ENCODE measurements around the gene SLC6A17.

SLC6A17 gene

GRCh38 chr1:110161849-110162248 lies 11.6 kb downstream of the SLC6A17 start:
- Histone ChIP-seq H3K4me3 (ENCODE audit: severe bottlenecking) (no peak overlapping the region), H3K36me3 (ENCODE audit: low read depth) (no peaks in the 10 kb centered on the region), H3K9me3 (ENCODE audit: severe bottlenecking) (no peaks in the 10 kb centered on the region), H3K4me1 (ENCODE audit: insufficient read depth, poor library complexity, severe bottlenecking) (no peaks in the 10 kb centered on the region), H3K27me3 (ENCODE audit: insufficient read depth, poor library complexity, severe bottlenecking) (no peaks in the 10 kb centered on the region), H3K27ac (ENCODE audit: poor library complexity, severe bottlenecking) (no peak overlapping the region)
- no peak for TF ChIP-seq CTCF (IDR thresholded peaks at IDR 0.05; ENCODE audit: poor library complexity, severe bottlenecking)
- DNase-seq (ENCODE audit: low spot score), result no peak
- ATAC-seq (ENCODE audit: low read depth), result no peak

- ATAC-seq (ENCODE audit: low read depth), result no peak
- no peaks in the 10 kb centered on the region for H3K36me3 ChIP-seq (ENCODE audit: low read depth)
- TF ChIP-seq CTCF (IDR thresholded peaks at IDR 0.05; ENCODE audit: poor library complexity, severe bottlenecking), result no peak
- DNase-seq (ENCODE audit: low spot score), result no peak
- H3K9me3 ChIP-seq (ENCODE audit: severe bottlenecking), result no peaks in the 10 kb centered on the region
- H3K27me3 ChIP-seq (ENCODE audit: insufficient read depth, poor library complexity, severe bottlenecking), result no peaks in the 10 kb centered on the region
- no peak overlapping the region for H3K4me3 ChIP-seq (ENCODE audit: severe bottlenecking)
- H3K27ac ChIP-seq (ENCODE audit: poor library complexity, severe bottlenecking), result no peak overlapping the region
- no peaks in the 10 kb centered on the region for H3K4me1 ChIP-seq (ENCODE audit: insufficient read depth, poor library complexity, severe bottlenecking)
Measured at GRCh38 chr1:110163591-110163990, 13.3 kb downstream of the SLC6A17 start.

GRCh38 chr1:110164725-110165350 lies 14.5 kb downstream of the SLC6A17 start:
- Histone ChIP-seq H3K9me3 (ENCODE audit: severe bottlenecking) (no peaks in the 10 kb centered on the region), H3K4me1 (ENCODE audit: insufficient read depth, poor library complexity, severe bottlenecking) (no peaks in the 10 kb centered on the region), H3K27ac (ENCODE audit: poor library complexity, severe bottlenecking) (no peak overlapping the region), H3K27me3 (ENCODE audit: insufficient read depth, poor library complexity, severe bottlenecking) (no peaks in the 10 kb centered on the region), H3K36me3 (ENCODE audit: low read depth) (no peaks in the 10 kb centered on the region), H3K4me3 (ENCODE audit: severe bottlenecking) (no peak overlapping the region)
- TF ChIP-seq CTCF (IDR thresholded peaks at IDR 0.05; ENCODE audit: poor library complexity, severe bottlenecking), result no peak
- no peak for ATAC-seq (ENCODE audit: low read depth)
- DNase-seq (ENCODE audit: low spot score), result no peak

- Histone ChIP-seq H3K4me3 (ENCODE audit: severe bottlenecking) (no peak overlapping the region), H3K27ac (ENCODE audit: poor library complexity, severe bottlenecking) (no peak overlapping the region), H3K27me3 (ENCODE audit: insufficient read depth, poor library complexity, severe bottlenecking) (no peaks in the 10 kb centered on the region), H3K4me1 (ENCODE audit: insufficient read depth, poor library complexity, severe bottlenecking) (no peaks in the 10 kb centered on the region), H3K36me3 (ENCODE audit: low read depth) (no peaks in the 10 kb centered on the region), H3K9me3 (ENCODE audit: severe bottlenecking) (no peaks in the 10 kb centered on the region)
- DNase-seq (ENCODE audit: low spot score) (no peak), ATAC-seq (ENCODE audit: low read depth) (no peak)
- TF ChIP-seq CTCF (IDR thresholded peaks at IDR 0.05; ENCODE audit: poor library complexity, severe bottlenecking), result no peak
Measured at GRCh38 chr1:110165761-110166231, 15.5 kb downstream of the SLC6A17 start.

- Histone ChIP-seq H3K4me3 (ENCODE audit: severe bottlenecking) (no peak overlapping the region), H3K27me3 (ENCODE audit: insufficient read depth, poor library complexity, severe bottlenecking) (no peaks in the 10 kb centered on the region), H3K27ac (ENCODE audit: poor library complexity, severe bottlenecking) (no peak overlapping the region), H3K9me3 (ENCODE audit: severe bottlenecking) (no peaks in the 10 kb centered on the region), H3K4me1 (ENCODE audit: insufficient read depth, poor library complexity, severe bottlenecking) (no peaks in the 10 kb centered on the region), H3K36me3 (ENCODE audit: low read depth) (no peaks in the 10 kb centered on the region)
- no peak for DNase-seq (ENCODE audit: low spot score)
- no peak for TF ChIP-seq CTCF (IDR thresholded peaks at IDR 0.05; ENCODE audit: poor library complexity, severe bottlenecking)
- ATAC-seq (ENCODE audit: low read depth), result no peak
Measured at GRCh38 chr1:110166861-110167260, 16.6 kb downstream of the SLC6A17 start.

Measured in RWPE2 (cell line).